ENCODE data around the gene GAMT.

DNA sequence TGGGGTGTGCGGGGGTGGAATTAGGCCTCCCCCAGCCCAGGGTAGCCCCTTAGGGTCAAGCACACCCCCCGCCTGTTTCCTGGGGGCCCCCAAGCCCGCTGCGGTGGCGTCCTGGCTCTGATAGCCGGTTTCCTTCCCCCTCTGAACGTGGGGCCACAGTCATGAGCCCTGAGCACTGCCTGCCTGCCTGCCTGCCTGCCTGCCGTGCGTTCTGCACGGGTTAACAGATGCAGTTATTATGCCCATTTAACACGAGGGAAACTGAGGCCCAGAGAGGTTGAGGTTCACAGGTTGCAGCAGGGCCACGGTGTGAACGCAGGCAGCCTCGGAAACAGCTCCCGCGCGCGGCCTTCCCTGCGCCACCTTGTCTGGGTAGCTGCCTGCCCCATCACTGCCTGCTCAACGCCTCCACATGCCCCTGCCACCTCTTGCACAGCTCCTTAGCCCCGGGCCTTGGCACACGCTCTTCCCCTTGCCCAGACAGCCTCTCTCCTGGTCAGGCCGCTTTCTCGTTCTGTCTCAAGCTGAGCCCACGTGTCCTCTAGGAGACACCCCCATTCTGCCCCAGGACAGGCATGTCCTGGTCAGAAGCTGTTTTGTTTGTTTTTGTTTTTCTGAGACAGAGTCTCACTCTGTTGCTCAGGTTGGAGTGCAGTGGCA lies 1.2 kb upstream of the GAMT start:
- TF ChIP-seq, protein P1, sequence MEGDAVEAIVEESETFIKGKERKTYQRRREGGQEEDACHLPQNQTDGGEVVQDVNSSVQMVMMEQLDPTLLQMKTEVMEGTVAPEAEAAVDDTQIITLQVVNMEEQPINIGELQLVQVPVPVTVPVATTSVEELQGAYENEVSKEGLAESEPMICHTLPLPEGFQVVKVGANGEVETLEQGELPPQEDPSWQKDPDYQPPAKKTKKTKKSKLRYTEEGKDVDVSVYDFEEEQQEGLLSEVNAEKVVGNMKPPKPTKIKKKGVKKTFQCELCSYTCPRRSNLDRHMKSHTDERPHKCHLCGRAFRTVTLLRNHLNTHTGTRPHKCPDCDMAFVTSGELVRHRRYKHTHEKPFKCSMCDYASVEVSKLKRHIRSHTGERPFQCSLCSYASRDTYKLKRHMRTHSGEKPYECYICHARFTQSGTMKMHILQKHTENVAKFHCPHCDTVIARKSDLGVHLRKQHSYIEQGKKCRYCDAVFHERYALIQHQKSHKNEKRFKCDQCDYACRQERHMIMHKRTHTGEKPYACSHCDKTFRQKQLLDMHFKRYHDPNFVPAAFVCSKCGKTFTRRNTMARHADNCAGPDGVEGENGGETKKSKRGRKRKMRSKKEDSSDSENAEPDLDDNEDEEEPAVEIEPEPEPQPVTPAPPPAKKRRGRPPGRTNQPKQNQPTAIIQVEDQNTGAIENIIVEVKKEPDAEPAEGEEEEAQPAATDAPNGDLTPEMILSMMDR (IDR thresholded peaks at IDR 0.05), result no peak
- no peak for TF ChIP-seq POLR2A (IDR thresholded peaks at IDR 0.05)
